Iris pigment epithelial cell (primary cell): ENCODE results near the gene SRMS.
"Not testable (repeated sequence)": the region's sequence is repeated elsewhere in the genome, so short reads cannot be mapped to it uniquely, and the experiment has no call there.

Experiments
- DNase-seq: peaks from one replicate; pipeline ENCODE4 v3.0.0-alpha.2; 2011; ENCODE audit warnings: low read depth

Gene SRMS

DNA sequence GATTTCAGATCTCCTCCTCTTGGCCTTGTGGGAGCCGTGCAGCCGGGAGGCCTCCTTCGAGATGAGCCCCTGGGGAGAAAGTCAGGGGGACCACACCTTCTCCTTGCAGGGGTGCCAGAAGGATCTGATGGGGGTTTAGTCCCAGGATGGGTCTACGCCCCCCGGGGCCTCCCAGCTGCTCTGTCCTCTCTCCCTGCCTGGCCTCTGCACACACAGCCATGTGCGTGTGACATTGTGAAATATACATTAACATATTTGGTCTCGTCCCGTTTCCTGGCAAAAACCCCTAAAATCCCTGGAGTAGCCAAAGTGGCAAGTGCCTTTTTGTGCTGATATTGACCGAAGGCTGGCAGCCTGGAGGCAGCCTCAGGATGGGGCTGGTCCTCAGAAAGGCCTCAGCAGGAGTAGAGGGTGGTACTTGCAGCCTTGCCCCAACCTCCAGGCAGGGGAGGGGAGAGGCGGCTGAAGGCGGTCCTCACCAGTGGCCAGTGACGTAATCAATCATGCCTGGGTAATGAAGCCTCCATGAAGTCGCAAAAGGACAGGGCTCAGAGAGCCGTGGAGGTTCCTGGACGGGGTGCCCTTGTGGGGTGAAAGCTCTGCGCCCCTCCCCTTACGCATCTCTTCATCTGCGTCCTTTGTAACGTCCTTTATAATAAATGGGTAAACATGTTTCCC, 31.6 kb upstream of the SRMS start:
- no peak for DNase-seq

DNA sequence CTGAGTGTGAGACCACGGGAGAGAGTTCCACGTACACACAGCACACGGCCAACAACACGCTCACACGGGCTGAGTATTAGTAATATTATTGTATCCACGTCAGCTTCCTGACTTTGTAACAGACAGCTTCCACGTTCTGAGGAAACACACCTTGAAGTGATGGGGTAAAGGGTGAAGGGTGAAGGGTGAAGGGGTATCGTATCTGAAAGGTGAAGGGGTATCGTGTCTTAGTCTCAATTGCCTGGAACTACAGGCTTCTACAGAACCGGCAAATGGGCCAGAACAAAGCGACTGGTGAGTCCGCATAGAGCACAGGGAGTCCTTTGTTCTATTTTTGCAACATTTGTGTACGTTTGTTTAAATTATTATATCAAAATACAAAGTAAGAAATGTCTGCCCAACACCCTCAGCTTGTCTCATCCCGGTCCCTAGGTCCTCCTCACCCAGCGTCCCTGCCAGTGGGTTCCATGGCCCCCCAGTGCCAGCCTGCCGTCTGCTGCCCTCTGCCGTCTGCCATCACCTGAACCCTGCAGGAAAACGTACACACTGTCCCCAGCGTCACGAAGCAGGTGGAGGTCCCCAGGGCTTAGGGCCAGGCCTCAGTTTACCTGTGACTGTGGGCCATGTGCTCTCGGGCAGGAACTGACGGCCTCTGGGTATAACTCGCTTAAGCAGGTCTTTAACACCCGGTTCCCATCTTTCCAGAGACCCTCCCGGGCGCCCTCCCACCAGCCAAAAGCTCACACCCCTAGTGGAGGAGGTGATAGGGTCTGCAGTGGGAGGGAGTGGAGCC, 30.9 kb upstream of the SRMS start:
- DNase-seq = no peak

GRCh38 chr20:63577317-63577894, 29.9 kb upstream of the SRMS start:
- no peak for DNase-seq

GRCh38 chr20:63576311-63576710, 28.8 kb upstream of the SRMS start:
- no peak for DNase-seq

- peak; percentile 51 for DNase-seq
Measured at GRCh38 chr20:63574829-63575743, 27.5 kb upstream of the SRMS start.

DNA sequence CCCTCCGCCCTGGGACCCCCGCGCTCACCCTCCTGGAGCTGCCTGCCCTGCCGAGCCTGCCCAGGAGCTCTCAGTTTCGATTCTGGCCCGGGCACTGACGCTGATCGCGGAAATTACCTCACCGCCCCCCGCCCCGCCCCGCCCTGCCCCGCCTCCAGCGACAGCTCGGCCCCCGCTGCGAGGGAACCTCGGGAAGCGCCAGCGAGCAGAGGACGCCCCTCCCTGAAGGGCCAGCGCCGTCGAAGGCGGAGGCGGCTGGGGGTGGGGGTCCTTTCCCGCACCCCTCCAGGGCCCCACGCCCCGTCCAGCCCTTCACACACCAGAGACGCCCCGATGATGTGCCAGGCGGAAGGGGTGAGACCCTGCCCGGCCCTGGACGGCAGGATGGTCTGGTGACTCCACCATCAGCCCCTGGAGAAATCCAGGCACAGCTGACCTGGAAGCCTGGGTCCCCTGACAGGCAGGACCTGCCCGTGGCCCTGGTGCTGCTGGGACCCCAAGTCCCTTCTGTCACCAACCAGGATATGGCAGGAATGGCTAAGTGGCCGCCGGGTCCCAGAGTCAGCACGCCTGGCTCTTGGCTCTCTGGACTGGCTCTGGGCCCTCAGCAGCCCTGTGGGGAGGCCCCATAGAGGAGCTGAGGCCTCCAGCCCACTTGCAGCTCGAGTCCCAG, 26.7 kb upstream of the SRMS start, which contains the start of gene HELZ2:
Gene HELZ2, minus strand, starts transcription at position 84 of the 673 bp plus-strand sequence. CDS start 1,854 bp downstream, outside the sequence.
- peak; percentile 67 for DNase-seq

DNA sequence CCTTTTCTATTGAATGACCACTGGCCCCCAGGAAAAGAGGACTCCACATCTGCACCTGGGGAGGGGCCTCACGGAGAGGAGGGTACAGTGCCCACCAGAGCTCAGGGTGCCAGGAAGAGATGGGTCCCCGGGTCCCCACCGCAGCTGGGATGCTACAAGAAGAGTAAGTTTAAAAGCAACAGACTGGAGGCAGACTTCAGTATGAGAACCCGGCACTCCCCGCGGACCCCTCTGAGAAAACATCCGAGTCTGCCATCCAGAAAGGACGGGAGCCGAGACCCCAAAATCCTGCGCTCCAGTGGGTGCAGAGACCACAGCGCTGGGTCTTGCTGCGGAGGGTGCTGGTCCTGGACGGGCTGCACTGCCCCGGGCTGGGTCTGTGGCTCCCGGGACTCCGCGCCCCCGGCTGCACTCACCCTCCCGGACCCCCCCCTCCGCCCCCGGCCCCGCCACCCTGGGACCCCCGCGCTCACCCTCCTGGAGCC, 26.1 kb upstream of the SRMS start:
- DNase-seq = no peak

- no peak for DNase-seq
Measured at GRCh38 chr20:63572788-63573646, 25.5 kb upstream of the SRMS start.

DNA sequence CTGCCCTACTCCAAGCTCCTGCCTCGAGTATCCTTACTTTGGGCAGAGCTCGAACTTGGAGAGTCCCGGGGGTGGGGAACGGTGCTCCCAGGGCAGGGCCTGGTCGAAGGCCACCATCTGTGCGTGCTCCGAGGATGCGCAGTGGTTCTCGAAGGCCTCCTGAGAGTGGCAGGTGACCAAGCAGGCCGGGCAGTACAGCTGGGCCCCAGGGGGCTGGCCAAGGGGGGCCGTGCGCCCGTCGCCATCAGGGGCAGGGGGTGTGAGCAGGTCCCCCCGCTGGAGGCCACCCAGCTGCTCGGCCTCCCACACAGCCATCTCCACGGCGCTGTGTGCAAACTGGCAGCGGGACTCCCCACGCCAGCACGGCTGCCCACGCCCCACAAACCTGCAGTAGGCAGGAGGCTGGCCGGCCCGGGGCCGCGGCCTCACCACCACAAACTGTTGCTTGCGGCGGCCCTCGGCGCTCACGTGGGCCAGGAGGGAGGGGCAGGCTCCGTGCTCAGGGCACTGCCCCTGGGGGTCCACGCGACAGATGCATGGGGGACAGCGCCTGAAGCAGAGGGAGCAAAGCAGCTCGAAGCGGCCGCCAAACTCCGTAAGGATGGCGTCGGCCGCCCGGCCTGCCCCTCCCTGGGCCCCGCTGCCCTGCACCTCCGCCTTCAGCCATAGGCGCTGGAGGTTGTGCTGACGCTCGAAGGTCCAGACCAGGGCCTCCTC, 24.7 kb upstream of the SRMS start:
- DNase-seq = no peak

DNA sequence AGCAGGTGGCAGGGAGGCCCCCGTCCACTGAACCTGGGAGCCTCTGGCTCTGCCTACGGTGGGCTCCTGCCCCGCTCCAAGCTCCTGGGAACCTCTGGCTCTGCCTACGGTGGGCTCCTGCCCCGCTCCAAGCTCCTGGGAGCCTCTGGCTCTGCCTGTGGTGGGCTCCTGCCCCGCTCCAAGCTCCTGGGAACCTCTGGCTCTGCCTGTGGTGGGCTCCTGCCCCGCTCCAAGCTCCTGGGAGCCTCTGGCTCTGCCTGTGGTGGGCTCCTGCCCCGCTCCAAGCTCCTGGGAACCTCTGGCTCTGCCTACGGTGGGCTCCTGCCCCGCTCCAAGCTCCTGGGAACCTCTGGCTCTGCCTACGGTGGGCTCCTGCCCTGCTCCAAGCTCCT, 23.5 kb upstream of the SRMS start:
- not testable (repeated sequence) for DNase-seq

DNA sequence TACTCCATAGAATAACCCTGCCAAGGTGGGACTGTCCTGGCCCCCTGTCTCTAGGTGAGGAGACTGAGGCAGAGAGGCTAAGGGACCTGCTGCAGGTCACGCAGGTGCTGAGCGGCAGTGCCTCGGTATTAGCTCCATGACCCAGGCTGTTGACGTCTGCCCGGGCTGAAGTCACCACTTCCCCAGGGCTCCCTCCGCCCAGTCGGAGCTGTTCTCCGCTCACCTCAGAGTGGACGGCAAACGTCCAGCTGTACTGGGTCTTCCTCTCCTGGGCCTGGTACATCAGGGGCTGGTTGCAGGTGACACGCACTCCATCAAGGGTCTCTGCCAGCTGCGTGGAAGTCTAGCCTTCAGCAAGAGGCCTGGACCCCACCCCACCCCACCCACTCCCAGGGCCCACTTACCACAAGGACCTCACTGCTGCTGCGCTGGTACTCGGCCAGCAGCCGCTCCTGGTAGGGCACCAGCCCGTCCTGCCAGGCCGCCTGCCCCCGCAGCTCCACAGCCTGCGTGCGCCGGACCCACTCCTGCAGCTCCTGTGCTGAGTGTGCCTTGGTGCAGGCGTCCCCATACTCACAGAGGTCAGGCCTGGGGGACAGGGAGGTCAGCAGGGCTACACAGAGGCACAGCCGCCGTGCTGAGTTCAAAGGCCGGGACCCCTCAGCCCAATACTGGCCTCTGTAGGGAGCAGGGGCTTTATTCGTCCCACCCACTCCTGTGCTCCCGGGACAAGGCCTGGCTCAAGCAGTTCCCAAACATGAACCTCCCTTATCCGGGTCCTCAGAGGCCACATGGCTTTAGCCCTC, 22.9 kb upstream of the SRMS start:
- DNase-seq = no peak

- DNase-seq = no peak
Measured at GRCh38 chr20:63568986-63569949, 21.7 kb upstream of the SRMS start.

- no peak for DNase-seq
Measured at GRCh38 chr20:63568170-63568981, 20.8 kb upstream of the SRMS start.

DNA sequence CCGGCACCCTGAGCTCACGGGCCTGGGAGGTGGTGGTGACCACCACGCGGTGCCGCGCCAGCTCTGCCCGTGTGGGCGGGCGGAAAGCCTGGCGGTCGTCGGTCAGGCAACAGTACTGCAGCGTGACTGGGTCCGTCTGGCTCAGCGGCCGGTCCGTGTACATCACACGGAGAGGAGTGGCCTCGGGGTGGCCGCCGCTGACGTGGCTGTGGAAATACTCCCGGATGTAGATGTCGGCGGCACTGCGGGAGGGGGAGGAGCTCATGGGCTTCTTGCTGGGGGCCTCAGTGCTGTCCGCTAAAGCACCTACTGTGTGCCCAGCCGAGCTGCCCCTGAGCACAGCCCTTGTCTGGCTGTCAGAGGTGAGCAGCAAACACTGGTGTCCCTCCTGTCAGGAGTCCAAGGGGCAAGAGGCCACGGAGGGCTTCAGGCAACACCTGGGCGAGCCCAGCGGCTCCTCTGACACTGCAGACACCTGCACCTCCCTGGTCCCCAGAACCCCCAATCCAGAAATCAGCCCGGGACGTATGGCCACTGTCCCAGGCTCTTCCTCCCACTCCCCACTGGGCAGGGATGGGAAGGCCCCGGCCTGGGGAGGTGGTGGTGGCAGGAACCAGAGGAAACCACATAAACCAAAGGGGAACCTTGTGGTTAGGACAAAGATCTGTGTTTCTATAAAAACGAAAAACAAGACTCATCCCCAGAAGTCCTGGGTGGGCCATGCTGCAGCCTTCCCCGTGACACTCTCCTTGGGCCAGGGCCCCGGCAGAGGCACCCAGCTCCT, 20.0 kb upstream of the SRMS start:
- DNase-seq = peak; percentile 75

GRCh38 chr20:63567136-63567385, 19.5 kb upstream of the SRMS start:
- no peak for DNase-seq
